ENCODE results near the gene SGSM2.
A peak's percentile ranks its signal among the peaks of the same experiment; 100 is the strongest.

SGSM2 gene

GRCh38 chr17:2399572-2400473, 62.5 kb downstream of the SGSM2 start:
- peak; percentile 88 to 95 for DNase-seq

- peak; percentile 13 to 60 for DNase-seq
Measured at GRCh38 chr17:2400474-2400866, 63.2 kb downstream of the SGSM2 start.

- peak; percentile 80 to 96 for DNase-seq
Measured at GRCh38 chr17:2400877-2401425, 63.6 kb downstream of the SGSM2 start, which contains the start of gene MNT. Gene MNT (minus strand): TSS chr17:2401060. CDS start chr17:2400712, 348 bp downstream.

DNA sequence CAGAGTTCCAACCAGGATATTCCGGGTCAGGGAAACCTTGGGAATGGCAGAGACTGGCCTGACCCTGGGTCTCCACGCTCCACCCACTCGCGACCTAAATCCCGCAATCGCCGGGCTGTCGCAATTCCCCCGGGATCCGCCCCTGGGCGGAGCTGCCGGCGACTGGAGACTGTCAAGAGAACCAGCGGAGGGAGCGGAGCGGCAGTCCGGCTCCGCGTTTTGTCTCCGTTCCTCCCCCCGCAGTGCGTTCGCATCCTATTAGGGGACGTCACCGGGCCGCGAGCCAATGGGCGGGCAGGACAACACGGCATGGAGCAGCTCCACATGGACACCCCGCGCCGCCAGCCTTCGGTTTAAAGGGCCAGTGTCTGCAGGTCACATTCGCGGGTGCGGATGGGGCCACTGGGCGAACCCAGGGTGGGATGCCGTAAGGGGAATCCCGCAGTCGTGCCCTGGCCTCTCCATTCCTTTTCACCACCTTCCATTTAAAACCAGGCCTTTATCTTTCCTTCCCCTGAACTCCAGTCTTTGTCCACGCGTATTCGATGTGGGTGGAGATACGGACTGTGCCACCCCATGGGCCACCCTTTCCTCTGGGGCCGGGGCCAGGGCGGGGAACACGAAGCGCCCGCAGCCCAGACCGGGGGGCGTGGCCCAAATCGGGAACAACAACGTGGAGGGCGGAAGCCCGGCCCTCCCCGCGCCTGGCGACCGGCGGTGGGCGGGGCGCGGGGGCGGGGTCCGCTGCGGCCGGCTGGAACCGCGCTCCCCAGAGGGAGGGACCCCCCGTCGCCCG, 64.3 kb downstream of the SGSM2 start:
- DNase-seq, result peak; percentile 97 to 99

DNA sequence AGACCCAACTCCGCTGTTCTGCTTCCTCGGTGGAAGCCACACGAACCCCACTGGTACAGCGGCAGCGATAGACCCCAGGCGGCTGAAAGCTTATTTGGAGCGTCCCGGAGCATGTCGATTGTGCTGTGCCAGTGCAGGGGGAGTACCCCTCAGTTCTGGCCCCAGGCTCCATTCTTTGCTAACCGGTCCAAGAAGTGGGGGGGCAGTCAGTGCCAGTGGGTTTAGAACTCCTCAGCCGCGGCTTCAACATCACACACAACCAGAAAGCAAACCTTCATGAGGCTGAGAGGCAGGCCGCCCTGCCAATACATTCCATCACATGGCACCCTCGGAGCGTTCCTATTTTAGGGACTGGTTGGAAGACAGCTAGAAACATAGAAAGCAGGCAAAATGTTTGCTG, 65.2 kb downstream of the SGSM2 start:
- no peak for DNase-seq

DNA sequence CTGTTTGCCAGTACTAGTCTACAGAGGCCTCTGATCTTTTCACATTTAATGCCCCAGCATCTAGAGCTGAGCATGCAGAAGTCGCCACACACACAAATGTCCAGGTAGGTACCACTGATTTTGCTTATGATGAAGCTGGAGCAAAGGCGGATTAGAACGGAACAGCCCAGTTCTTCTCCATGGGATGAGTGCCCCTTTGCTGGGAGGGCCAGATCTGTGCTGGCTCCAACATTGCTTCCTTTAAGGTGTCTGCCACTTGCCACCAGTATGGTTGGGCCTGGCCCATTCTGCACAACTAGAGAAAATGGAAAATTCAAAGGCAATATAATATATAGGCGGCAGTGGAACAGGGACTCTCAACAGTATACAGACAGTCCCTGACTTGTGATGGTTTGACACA, 65.7 kb downstream of the SGSM2 start:
- no peak for DNase-seq

DNA sequence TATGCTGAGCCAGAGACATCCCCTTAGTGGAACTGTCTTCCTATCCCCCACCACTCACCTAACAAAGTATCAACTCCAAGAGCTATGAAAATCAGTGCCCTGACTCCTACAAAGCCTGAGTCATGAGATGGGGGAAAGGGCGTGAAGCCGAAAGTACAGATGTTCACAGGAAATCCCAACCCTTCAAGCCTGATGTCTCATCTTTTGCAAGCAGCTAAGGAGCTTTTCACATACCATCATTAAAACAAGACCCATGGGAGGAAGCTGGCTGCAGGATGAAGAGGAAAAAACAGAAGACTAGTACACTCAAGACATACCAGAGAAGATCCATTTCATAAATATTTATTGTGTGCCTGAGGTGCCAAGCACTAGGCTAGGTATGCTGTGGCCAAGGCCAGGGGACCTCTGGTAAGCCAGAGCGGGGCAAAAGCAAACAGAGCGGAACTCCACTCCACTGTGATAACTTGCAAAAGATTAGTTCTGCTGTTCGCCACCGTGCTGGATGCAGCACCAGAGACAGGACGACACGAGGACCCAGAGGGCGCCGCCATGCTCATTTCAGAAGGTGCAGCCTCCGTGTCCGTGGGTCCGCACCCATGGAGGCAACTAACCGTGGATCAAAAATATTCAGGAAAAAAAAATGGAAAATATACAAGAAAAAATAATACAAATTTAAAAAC, 68.1 kb downstream of the SGSM2 start:
- no peak for DNase-seq

GRCh38 chr17:2406271-2406902, 69.1 kb downstream of the SGSM2 start:
- DNase-seq, result no peak

GRCh38 chr17:2406903-2407790, 69.8 kb downstream of the SGSM2 start:
- DNase-seq, result no peak

DNA sequence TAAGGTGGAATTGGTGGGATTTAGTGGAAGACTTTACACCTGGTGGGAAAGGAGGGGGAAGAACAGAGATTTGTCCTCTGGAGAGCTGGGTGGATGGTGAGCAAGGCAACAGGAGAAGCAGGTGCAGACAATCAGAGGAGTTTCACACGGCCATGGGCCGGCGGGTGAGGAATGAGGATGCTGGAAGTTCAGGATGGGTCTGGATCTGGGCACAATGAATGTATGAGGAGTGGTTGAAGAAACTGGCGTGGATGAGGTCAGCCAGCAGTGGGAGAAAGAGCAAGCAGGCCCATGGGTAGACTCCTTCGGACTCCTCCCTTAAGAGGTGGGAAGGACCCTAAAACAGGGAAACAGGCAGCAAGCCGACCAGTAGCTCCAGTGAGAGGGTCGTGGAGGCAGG, 73.7 kb downstream of the SGSM2 start:
- no peak for DNase-seq

GRCh38 chr17:2412561-2413021, 75.3 kb downstream of the SGSM2 start:
- peak; percentile 32 to 89 for DNase-seq

GRCh38 chr17:2414446-2415064, 77.3 kb downstream of the SGSM2 start:
- no peak for DNase-seq

- no peak for DNase-seq
Measured at GRCh38 chr17:2415081-2415480, 77.8 kb downstream of the SGSM2 start.

DNA sequence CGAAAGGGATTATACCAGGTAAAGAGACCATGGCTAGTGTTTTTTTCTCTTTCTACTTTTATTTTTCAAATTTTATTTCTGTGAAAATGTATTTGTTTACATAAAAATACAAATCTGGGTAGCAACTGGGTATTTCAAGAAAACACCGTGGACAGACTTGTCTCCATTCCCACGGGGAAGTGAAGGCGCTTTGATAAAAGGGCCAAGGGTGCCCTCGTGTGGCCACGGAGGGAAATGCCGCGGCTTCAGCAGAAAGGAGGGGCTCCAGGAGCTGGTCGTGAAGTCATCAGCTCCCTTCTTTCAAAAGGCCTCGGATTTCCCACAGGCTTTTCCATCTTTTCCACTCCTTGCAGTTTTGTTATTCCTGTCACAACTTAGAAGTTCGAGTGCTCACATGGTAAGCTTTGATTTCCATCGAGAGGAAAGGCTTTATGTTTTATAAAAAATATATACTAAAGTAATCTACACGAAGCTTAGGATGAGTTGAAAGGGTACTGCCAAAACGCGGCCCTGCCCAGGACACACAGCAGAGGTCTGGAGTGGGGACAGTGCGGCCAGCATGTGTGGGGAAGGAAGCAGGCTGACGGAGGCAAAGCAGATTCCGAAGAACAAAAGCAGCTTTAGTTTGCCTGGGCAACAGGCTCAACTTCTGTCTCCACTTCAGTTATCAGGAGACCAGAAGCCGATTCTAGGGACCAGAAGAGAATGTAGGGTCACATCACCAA, 78.9 kb downstream of the SGSM2 start:
- DNase-seq, result peak; percentile 48 to 88

DNA sequence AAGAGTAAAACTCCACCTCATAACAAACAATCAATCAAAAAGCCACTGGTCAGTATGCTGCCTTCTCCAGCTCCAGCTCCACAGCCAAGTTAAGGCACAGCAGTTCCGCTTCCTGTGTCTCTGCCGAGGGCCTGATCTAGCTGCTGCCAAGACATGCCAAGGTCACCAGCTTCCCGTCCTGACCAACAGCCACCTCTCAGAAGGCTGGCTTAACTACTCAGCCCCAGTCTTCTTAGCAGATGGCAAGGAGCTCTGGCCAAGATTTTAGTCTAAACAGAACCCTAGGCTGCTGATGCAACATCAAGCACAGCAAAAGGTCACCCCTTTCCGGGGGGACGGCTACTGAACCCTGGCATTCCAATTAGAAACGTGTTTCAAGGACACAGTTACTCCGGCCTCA, 81.3 kb downstream of the SGSM2 start:
- peak in 1 of 2 experiments; percentile 18 for DNase-seq

- DNase-seq, result no peak
Measured at GRCh38 chr17:2419486-2419885, 82.2 kb downstream of the SGSM2 start.

DNA sequence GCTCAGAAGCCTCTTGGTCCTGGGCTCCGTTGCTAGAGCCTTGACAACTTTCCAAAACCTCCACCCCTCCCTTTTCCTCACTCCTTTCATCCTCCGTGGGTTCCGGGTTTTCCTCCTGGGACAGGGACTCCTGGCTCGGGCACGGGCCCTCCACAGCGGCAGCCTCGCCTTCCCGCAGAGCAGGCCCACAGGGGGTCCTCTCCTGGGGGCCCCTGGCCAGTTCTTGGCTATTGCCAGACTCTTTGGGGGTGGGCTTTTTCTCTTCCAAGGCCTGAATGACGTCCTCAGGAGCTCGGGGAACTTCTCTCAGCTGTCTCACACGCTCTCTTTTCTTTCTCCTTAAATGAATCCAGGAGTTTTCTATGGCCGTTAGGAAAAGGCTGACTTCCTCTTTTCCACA, 82.9 kb downstream of the SGSM2 start:
- DNase-seq, result no peak

- DNase-seq, result peak in 1 of 2 experiments; percentile 8
Measured at GRCh38 chr17:2421315-2422147, 84.2 kb downstream of the SGSM2 start.

DNA sequence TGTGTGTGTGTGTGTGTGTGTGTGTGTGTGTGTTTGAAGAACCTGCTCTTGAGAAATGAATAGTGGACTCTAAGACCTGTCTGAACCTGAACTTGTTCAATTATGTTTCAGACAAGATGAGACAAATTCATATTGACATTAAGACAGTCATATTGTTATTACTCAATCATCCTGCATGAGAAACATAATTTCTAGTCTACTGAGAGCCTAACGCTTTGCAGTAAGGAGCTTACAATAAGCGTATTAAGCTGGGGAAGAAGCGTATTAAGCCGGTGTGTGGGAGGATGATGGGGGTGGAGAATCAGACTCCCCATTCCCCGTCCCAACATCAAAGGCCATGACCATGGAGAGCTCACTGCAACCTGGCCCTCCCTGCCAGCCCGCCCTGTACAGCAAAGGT, 86.0 kb downstream of the SGSM2 start:
- no peak for DNase-seq

Measured in NCI-H446 (cell line).